GM15510 (cell line): ENCODE measurements around the gene PFDN1.

Experiments
- POLR2A ChIP-seq: IDR thresholded peaks from 3 replicates; pipeline ENCODE4 v1.6.1; 2011; ENCODE audit warnings: borderline replicate concordance; ENCODE audit not compliant: insufficient read length; ENCODE audit errors: extremely low read depth

Gene PFDN1

DNA sequence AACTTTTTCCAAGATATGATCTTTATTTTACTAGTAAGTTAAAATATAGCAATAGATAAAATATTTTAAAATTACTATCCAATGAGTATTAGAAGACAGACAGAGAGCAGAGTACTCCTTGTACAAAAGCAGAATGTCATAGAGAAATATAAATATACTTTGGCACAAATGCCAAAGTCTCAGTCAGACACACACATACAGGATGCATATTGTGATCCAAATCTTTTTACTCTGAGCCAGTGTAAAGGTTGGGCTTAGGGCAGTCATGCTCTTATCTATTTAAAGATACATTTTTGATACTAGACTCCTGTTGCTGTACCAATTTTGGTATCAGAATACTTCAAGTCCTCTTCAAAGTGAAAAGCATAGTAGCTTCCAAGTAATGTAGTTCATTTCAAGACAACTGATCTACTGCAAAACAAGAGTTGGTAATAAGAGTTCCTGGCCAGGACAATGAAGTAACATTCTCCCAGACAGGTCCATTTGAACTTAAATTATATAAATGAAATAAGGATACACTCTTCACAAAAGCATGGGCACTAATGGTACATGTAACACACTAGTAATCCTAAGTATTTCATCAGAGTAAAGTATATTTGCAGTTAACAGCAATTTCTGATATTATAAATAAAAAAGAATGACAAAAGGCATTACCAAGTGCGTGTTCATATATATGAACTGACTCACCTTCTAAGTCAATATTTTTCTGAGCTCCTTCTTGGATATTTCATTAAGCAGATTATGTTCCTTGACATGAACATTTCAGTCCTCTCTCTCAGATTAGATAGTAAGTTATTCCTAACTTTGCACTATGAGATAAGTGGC is 10.5 kb downstream of the PFDN1 start:
- TF ChIP-seq POLR2A = no peak

DNA sequence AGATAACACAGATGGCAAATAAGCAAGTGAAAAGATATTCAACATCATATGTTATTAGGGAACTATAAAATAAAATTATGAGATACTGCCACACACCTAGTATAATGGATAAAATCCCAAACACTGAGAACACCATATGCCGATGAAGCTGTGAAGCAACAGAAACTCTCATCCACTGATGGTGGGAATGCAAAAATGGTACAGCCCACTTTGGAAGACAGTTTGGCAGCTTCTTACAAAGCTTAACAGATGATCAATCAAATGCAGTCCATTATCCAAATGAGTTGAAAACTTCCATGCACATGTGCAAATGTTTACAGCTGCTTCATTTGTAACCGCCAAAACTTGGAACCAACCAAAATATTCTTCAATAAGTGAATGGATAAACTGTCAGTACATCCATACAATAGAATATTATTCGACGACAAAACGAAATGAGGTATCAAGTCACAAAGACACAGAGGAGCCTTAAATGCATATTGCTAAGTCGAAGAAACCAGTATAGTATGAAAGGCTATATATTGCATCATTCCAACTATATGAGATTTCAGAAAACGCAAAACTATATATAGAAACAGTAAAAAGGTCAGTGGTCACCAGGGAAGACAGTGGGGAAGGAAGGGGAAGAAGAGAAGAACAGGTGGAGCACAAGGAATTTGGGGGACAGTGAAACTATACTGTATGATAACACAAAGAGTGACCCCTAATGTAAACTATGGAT is 14.9 kb downstream of the PFDN1 start:
- no peak for TF ChIP-seq POLR2A

DNA sequence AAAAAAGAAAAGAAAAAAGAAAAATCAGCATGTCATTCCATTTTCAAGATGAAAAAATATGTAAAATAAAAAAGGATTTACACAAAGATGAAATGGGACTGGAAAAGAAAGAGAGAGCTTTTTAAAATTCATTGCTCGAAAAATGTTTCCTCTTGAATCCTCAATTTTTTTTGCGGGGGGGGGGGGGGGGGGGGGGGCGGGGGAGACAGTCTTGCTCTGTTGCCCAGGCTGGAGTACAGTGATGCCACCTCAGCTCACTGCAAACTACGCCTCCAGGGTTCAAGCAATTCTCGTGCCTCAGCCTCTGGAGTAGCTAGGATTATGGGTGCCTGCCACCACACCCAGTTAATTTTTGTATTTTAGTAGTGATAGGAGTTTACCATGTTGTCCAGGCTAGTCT is 16.5 kb downstream of the PFDN1 start:
- no peak for TF ChIP-seq POLR2A

DNA sequence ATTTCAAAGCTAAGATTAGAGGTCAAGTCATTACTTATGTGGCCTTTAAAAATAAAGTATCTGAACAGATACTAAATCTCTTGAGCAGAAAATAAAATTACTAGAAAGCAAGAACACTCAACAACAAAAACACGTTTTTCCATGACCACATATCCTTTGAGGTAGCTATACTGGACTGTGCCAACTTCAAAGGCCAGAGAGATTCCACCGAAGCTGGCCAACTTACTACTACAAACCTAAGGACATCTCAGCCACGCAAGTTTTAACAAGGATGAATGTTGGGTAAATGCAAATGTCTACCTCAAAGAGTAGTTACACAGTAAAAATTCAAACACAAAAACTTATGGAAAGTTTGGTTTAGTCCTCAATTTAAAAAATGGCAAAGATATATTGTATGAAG is 18.9 kb downstream of the PFDN1 start:
- no peak for TF ChIP-seq POLR2A

DNA sequence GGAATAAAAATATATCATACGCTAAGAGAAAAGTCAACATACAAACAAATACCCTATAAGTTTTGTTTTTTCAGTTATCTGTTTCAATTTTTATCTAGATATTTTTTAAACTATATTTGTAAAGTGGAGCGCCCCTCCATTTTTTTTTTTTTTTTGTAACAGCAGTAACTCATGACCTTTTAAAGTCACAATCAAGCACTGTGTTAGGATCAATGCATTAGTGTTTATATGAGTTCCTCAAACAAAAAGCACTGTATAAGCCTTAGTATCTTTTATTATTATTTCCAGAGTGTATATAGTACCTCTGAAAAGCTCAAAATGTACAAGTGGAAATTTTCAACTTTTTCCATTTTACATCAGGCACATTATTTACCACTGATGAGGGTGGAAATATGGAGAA is 20.6 kb downstream of the PFDN1 start:
- TF ChIP-seq POLR2A = no peak

DNA sequence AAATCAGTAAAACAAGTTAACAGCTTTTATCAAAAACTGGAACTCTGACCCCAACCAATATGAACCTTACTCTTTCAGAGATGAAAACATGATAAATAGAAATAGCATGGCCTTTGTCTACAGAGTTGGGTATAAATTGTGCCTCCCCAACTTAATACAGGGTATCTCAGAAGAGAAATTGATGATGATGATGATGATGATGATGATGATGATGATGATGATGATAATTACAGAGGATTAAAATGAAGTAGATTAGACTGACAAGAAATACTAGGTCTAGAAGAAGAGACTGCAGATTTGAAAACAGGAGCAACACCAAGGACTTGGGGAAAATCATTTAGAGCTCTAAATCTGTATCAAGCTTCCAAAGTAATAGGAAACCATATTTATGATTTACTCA is 27.1 kb downstream of the PFDN1 start:
- TF ChIP-seq POLR2A = no peak

DNA sequence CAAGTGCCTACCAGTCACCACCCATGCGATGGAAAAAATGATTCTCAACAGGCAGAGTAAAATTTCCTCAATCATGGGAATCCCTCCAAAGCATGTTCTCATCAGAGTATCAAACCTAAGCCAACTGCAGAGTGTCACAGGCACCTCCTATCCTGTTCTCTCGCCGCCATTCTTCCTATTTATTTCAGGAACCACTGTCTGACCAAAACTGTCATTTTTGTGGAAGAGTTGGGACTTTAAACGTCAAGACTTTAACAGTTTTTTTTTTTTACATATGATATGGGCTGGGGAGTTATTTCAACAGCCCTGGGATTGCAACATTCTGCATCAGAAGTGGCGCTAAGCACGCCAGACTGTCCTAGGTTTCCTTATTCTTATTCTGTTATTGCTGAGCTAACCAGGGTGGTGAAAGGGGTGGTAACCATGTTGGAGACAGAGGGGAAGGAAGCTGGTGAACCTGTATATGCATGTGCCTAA is 29.5 kb downstream of the PFDN1 start:
- no peak for TF ChIP-seq POLR2A

DNA sequence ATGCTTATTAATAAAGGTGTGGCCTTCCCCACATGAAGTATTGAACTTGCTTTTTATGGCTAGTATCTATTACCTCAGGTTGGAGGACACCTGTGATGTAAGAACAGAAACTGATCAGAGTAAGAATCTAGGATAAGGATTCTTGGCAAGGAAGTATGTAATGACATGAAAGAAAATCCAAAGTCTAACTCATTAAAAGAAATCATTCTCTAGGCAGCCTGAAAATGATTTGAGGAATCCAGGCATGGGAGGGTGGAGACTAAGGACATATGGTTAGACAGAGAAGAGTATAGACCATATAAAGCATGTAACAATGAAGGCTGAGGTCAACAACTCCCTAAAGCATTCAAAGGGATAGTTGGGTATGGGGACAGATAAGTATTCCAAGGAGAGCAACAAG is 32.9 kb downstream of the PFDN1 start:
- no peak for TF ChIP-seq POLR2A

DNA sequence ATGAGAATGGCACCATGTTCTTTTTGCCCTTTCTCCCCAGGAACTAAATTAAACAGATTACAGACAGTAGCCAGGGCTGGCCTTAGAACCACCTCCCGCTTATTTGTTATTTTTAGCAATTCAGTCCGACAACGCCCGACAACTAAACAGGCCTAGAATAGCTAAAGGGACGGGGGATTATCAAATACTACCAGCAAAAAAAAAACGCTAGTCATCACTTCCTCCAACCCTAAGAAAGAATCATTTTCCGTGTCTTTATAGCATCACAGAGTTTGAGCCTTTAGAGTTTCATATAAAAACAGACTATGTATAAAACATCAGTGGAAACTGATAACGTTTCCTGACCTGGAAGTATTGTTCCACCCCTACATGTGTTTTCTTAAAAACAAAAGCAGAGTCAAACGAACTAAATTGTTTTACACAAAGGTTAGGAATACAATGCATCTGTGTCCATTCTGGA is 35.3 kb downstream of the PFDN1 start:
- TF ChIP-seq POLR2A = no peak

DNA sequence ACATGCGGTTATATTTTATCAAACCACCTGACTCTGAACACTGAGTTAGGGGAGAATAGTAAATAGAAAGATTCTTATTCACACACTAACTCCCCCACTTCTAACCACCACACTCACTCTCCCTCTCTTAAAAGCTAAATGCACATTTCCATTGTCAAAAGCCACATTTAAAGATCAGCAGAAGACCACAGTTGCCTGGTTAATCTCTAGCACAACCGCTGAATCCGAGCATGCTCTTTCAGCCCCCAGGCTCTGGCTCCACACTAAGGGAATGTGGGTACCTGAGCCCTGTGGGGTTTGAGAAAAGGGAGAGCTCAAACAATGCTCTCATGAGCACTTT is 35.7 kb downstream of the PFDN1 start:
- TF ChIP-seq POLR2A = no peak

DNA sequence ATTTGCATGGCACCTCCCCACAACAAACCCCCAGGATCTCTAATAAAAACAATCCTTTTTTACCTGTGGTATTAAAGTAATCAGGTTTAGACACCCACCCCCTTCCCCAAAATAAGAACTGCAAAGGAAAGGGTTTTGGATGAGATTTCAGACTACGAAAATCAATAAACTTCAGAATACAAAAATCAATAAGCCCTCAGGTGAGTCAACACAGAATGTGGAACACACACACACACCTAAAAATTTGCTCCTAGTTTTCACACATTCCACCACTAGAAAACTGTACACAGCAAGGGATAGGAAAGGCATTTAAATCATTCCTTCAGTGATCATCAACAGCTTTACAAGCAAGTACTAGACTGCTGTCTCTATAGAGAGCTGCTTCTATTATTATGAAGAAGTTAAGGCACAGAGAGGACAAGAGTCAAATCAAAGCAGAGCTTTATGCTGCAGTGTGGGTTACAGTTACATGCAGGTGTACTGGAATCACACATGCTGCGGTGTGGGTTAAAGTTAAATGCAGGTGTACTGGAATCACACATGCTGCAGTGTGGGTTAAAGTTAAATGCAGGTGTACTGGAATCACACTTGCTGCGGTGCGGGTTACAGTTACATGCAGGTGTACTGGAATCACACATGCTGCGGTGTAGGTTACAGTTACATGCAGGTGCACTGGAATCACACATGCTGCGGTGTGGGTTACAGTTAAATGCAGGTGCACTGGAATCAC is 36.3 kb downstream of the PFDN1 start:
- no peak for TF ChIP-seq POLR2A

DNA sequence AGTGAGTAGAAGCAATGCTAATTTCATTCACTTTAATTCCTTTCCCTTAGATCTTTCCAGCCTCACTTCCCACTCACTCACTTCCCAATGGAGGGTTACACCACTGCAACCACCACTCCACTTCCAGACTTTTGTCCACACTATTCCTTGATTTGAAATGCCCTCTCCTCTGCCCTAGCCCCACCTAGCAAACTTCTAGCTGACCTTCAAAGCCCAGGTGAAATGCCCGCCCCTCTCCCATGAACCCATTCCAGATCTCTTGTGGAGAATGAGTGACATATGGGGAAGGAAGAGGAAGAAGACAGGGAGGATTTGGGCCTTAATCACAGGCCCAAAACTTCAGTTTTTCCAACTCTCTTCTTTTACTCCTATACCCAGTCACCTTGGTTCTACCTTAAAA is 37.1 kb downstream of the PFDN1 start:
- no peak for TF ChIP-seq POLR2A

DNA sequence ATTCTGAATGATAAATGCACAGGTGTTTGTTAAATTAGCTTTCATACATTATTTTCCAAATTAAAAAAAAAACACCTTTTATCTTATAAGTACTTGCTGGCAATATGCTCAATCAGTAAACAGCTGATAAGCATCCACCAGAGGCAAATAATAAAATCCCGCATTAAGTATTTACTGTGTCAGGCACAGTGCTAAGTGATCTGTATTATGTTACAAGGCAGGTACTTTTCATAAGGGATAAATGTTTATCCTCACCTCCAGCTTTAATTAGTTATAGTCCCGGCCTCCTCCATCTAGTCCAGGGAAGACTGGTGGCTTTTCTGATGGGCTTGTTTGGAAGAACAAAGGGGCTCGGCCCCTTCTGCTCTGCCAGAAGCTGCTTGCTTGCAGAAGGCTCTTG is 40.1 kb downstream of the PFDN1 start:
- TF ChIP-seq POLR2A = no peak

DNA sequence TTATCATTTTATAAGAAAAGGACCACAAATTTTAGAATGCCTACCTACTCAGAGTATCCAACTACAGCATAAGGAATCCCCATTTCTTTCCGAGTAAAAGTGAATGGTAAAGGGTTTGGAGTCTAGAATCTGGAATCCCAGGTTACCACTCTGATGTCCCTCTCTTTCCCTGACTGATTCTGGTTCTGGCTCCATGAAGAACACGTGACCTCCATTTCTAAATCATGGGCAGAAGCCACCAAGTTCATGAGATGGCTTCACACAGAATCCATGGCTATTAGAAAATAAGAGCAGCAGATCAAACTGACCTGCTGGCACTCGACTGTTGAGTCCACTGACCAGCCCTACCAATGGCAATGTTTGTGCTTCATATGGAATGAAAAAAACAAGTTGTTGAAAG is 40.7 kb downstream of the PFDN1 start:
- TF ChIP-seq POLR2A = no peak
